LNCAP (cell line): ENCODE measurements around the gene CSF3.
A peak's percentile ranks its signal among the peaks of the same experiment; 100 is the strongest.

ENCODE experiments used
- TF ChIP-seq, protein P1 (sequence below): fragments of 450-650 bp; IDR thresholded peaks from 2 replicates; pipeline ENCODE4 v1.5.1; 2017; ENCODE audit warnings: mild to moderate bottlenecking

Gene CSF3

GRCh38 chr17:40032322-40033320 is 17.4 kb downstream of the CSF3 start:
- TF ChIP-seq, protein P1, sequence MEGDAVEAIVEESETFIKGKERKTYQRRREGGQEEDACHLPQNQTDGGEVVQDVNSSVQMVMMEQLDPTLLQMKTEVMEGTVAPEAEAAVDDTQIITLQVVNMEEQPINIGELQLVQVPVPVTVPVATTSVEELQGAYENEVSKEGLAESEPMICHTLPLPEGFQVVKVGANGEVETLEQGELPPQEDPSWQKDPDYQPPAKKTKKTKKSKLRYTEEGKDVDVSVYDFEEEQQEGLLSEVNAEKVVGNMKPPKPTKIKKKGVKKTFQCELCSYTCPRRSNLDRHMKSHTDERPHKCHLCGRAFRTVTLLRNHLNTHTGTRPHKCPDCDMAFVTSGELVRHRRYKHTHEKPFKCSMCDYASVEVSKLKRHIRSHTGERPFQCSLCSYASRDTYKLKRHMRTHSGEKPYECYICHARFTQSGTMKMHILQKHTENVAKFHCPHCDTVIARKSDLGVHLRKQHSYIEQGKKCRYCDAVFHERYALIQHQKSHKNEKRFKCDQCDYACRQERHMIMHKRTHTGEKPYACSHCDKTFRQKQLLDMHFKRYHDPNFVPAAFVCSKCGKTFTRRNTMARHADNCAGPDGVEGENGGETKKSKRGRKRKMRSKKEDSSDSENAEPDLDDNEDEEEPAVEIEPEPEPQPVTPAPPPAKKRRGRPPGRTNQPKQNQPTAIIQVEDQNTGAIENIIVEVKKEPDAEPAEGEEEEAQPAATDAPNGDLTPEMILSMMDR: no peak

DNA sequence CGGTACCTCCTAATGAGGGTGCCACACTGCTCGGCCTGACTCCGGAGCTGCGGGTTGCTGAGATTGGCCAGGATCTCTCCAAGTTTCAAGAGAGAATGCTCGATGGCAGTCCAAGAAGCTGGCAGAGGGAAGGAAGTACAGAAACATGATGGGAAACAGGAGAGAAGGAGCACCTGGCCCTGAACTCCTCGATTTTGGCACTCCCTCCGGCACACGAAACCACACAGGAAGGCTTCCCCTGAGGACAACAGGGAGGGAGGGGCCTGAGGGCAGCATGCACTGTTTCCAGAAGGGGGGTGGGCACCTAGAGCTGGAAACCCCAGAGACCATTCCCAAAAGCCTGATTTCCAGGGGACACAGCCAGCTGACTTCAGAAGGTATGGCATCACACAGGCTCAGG is 18.1 kb downstream of the CSF3 start:
- TF ChIP-seq, protein P1: no peak

- TF ChIP-seq, protein P1: no peak
Measured at GRCh38 chr17:40034426-40035161, 19.4 kb downstream of the CSF3 start.

GRCh38 chr17:40035162-40035559 is 19.9 kb downstream of the CSF3 start:
- TF ChIP-seq, protein P1: peak; percentile 33; the same call in 1 of the 2 replicates

DNA sequence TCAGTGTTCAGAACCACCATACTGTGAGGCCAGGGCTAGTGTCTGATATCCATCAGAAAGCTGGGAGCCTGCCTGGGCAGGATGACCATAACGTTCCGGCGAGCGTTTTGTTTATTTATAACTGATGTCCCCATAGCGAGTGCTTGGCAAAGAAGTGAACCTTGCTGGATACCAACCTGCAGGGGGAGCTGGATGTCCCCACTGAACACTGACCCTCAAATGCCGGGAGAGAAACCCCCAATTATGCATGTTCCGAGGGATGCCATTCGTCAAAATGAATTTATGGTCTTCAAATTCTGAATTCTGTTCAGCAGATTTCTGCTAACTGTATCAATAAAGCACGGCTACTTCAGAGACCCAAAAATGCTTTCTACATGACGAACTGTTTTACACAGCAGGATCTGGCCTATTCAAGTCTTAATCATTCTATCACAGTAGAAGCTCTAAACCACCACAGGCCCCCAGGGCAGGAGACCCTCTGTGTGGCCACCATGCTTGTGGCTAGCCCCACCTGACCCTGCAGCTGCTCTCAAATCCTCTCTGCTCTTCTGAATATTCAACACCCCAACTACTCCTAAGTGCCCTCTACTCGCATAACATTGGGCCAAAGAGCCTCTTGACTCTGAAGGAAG is 23.8 kb downstream of the CSF3 start:
- TF ChIP-seq, protein P1: peak; percentile 59

DNA sequence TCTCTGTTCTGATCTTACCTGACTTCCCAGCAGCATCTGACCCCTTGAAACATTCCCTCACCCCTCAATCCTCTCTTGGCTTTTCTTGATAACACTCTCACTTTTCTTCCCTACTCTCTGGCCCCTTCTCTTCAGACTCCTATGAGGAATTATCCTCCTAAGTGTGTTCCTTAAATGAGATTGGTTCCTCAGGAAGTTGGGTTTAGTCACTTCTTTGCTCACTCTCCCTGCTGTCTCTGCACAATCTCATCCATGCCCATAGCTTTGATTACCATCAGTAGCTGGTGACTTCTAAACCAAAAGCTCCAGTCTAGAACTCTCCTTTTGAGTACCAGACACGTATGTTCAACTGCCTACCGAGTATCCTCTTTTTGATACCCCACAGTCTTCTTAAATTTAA is 26.0 kb downstream of the CSF3 start:
- TF ChIP-seq, protein P1: no peak

DNA sequence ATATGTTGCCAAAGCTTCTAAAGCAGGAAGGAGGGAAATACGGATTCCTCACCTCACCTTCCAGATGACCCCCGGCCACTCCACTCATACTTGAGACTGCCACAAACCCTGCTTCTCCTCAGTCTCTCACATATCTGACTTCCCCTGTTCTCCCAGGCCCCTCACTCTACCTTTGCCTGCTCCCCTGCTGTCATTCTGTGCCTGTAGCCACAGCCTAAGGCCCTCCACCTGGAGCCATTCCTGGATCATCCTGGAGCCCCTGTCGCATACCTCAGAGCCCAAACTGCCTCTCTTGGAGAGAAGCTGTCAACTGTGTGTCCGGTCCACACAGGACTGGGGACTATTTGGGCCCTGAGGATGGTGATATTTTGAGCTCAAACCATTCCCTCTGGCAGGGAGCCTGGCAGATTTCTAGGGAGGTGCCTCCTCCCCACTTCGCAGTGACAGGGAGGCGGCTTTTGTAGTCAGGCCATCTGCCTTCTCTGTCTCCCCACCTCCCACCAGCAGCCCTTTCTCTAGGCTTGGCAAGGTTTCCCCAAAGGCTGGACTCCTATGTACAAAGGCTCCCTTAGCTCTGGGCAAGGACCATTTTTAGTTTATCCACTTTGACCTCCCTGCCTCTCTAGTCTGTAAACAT is 41.3 kb downstream of the CSF3 start:
- TF ChIP-seq, protein P1: no peak
